Activated CD8-positive, alpha-beta memory T cell treated with anti-CD3 and anti-CD28 coated beads for 48 hours (primary cell): ENCODE measurements around the gene STXBP6.

ENCODE experiments used
- DNase-seq, 3 experiments: peaks; one replicate each; pipeline ENCODE4 v3.0.0-alpha.2; 2020; ENCODE audit warnings: low read depth in 2 of 3, low spot score in 2 of 3

STXBP6 gene

GRCh38 chr14:25049568-25050268 lies at the start of gene STXBP6:
STXBP6 (minus strand) TSS chr14:25050147; CDS start chr14:24974818, 75,329 bp downstream.
- DNase-seq, result no peak

GRCh38 chr14:25097120-25097519 lies 47.2 kb upstream of the STXBP6 start:
- no peak for DNase-seq

GRCh38 chr14:25095736-25096437 lies 45.9 kb upstream of the STXBP6 start:
- DNase-seq, result no peak

- no peak for DNase-seq
Observed at GRCh38 chr14:25094171-25094907, 44.4 kb upstream of the STXBP6 start.

- DNase-seq, result no peak
Observed at GRCh38 chr14:25092258-25092740, 42.4 kb upstream of the STXBP6 start.

- no peak for DNase-seq
Observed at GRCh38 chr14:25090716-25091454, 40.9 kb upstream of the STXBP6 start.

- no peak for DNase-seq
Observed at GRCh38 chr14:25090256-25090655, 40.3 kb upstream of the STXBP6 start.

GRCh38 chr14:25089496-25089895 lies 39.5 kb upstream of the STXBP6 start:
- no peak for DNase-seq

- DNase-seq, result no peak
Observed at GRCh38 chr14:25086821-25087396, 37.0 kb upstream of the STXBP6 start.

- no peak for DNase-seq
Observed at GRCh38 chr14:25086081-25086480, 36.1 kb upstream of the STXBP6 start.

- no peak for DNase-seq
Observed at GRCh38 chr14:25080682-25081081, 30.7 kb upstream of the STXBP6 start.

GRCh38 chr14:25079311-25079710 lies 29.4 kb upstream of the STXBP6 start:
- DNase-seq, result no peak

- DNase-seq, result no peak
Observed at GRCh38 chr14:25074099-25074685, 24.2 kb upstream of the STXBP6 start.

GRCh38 chr14:25069879-25070278 lies 19.9 kb upstream of the STXBP6 start:
- DNase-seq, result no peak

- no peak for DNase-seq
Observed at GRCh38 chr14:25067600-25067999, 17.7 kb upstream of the STXBP6 start.

- no peak for DNase-seq
Observed at GRCh38 chr14:25062022-25062321, 12.0 kb upstream of the STXBP6 start.

GRCh38 chr14:25056688-25057078 lies 6.7 kb upstream of the STXBP6 start:
- DNase-seq, result no peak

GRCh38 chr14:25055992-25056687 lies 6.2 kb upstream of the STXBP6 start:
- DNase-seq, result no peak

GRCh38 chr14:25055005-25055404 lies 5.1 kb upstream of the STXBP6 start:
- DNase-seq, result no peak

- DNase-seq, result no peak
Observed at GRCh38 chr14:25053585-25053984, 3.6 kb upstream of the STXBP6 start.
